IMR-90 (cell line): ENCODE measurements around the gene SMARCA4. TPM values are rescaled to one million over a fixed set of nuclear protein-coding genes. Genes with fewer than 3 reads are reported as not detected.

Source experiments
- ATAC-seq: fragments of 200-7000 bp; cut with Tn5 transposase; 2 replicates; pipeline ENCODE4 v1.9.1; 2020; ENCODE audit warnings: low read depth, mild to moderate bottlenecking, moderate library complexity
- BruUV-seq: library from RNA; stranded (reverse); fragments of 400-500 nt; replicated peaks from 2 replicates; lab custom pipeline; 2021; lab: Mats Ljungman, UMichigan
- CTCF ChIA-PET: fragments of 300-600 bp; formaldehyde crosslinking; extraction: SDS; loops from one replicate; lab custom pipeline; 2021; ENCODE audit warnings: antibody characterized with exemption; lab: Yijun Ruan, JAX
- POLR2A ChIA-PET: fragments of 300-600 bp; sonication (Branson Sonifier 250); formaldehyde crosslinking; loops from one replicate; lab custom pipeline; 2022; ENCODE audit warnings: antibody characterized with exemption; ENCODE audit not compliant: unreplicated experiment; lab: Charles Lee
- DNase-seq: peaks from one replicate; pipeline ENCODE4 v3.0.0; 2013
- H2AFZ ChIP-seq: replicated peaks from 2 replicates; pipeline ENCODE3; 2013; ENCODE audit warnings: low read length, mild to moderate bottlenecking; ENCODE audit not compliant: poor library complexity
- H2AK5ac ChIP-seq: 2 replicates; pipeline ENCODE4 v1.6.1; 2013; ENCODE audit warnings: low read depth, low read length, inconsistent platforms
- H2AK9ac ChIP-seq: replicated peaks from 2 replicates; pipeline ENCODE3; 2013; ENCODE audit warnings: mild to moderate bottlenecking, low read depth, low read length, moderate library complexity; ENCODE audit not compliant: poor library complexity
- H2BK120ac ChIP-seq: 2 replicates; pipeline ENCODE4 v1.6.1; 2013; ENCODE audit warnings: low read depth, low read length, inconsistent platforms
- H2BK15ac ChIP-seq: 3 replicates; pipeline ENCODE4 v1.6.1; 2013; ENCODE audit warnings: low read depth, low read length, inconsistent platforms
- H2BK20ac ChIP-seq: 2 replicates; pipeline ENCODE4 v1.6.1; 2013; ENCODE audit warnings: low read depth, mild to moderate bottlenecking, inconsistent platforms, low read length, moderate library complexity
- H2BK5ac ChIP-seq: 2 replicates; pipeline ENCODE4 v1.6.1; 2013; ENCODE audit warnings: mild to moderate bottlenecking, low read depth, low read length, inconsistent platforms; ENCODE audit not compliant: poor library complexity, severe bottlenecking
- H3K14ac ChIP-seq: replicated peaks from 2 replicates; pipeline ENCODE4 v1.6.1; 2013; ENCODE audit warnings: low read depth, low read length, inconsistent platforms
- H3K18ac ChIP-seq: 2 replicates; pipeline ENCODE4 v1.6.1; 2013; ENCODE audit warnings: low read depth, low read length, control low read depth
- H3K23ac ChIP-seq: 2 replicates; pipeline ENCODE4 v1.6.1; 2013; ENCODE audit warnings: low read depth, low read length, inconsistent platforms
- H3K27ac ChIP-seq: 2 replicates; pipeline ENCODE4 v1.5.1; 2013; ENCODE audit warnings: mild to moderate bottlenecking, control low read depth, low read length; ENCODE audit not compliant: insufficient read depth
- H3K27me3 ChIP-seq: 2 replicates; pipeline ENCODE4 v1.6.1; 2013; ENCODE audit warnings: low read length; ENCODE audit not compliant: control insufficient read depth, insufficient read depth
- H3K36me3 ChIP-seq: 2 replicates; pipeline ENCODE4 v1.6.1; 2013; ENCODE audit warnings: low read length, mixed read lengths; ENCODE audit not compliant: control insufficient read depth, insufficient read depth
- H3K4ac ChIP-seq: 2 replicates; pipeline ENCODE4 v1.6.1; 2013; ENCODE audit warnings: low read depth, low read length, inconsistent platforms
- H3K4me1 ChIP-seq: 2 replicates; pipeline ENCODE4 v1.6.1; 2013; ENCODE audit warnings: low read length, mixed read lengths; ENCODE audit not compliant: control insufficient read depth, insufficient read depth
- H3K4me2 ChIP-seq: 2 replicates; pipeline ENCODE4 v1.6.1; 2013; ENCODE audit warnings: low read depth, mild to moderate bottlenecking, control low read depth, low read length, moderate library complexity
- H3K4me3 ChIP-seq: 2 replicates; pipeline ENCODE4 v1.5.1; 2013; ENCODE audit warnings: low read depth, mild to moderate bottlenecking, control low read depth, low read length, moderate library complexity; ENCODE audit not compliant: insufficient read depth
- H3K56ac ChIP-seq: 2 replicates; pipeline ENCODE4 v1.6.1; 2013; ENCODE audit warnings: low read length, inconsistent platforms; ENCODE audit not compliant: insufficient read depth; ENCODE audit errors: extremely low read depth
- H3K79me1 ChIP-seq, 2 experiments: 2 replicates each; pipeline ENCODE4 v1.6.1; 2013; ENCODE audit warnings: low read length in 2 of 2, inconsistent platforms in 1 of 2, low read depth in 1 of 2
- H3K9ac ChIP-seq: 2 replicates; pipeline ENCODE4 v1.6.1; 2013; ENCODE audit warnings: low read depth, low read length, control low read depth
- H3K9me1 ChIP-seq: 2 replicates; pipeline ENCODE4 v1.6.1; 2013; ENCODE audit warnings: low read length, inconsistent platforms; ENCODE audit not compliant: insufficient read depth
- H3K9me3 ChIP-seq: 2 replicates; pipeline ENCODE4 v1.6.1; 2013; ENCODE audit warnings: low read length; ENCODE audit not compliant: control insufficient read depth, insufficient read depth
- H4K20me1 ChIP-seq: 2 replicates; pipeline ENCODE4 v1.6.1; 2013; ENCODE audit warnings: low read length, inconsistent platforms; ENCODE audit not compliant: insufficient read depth
- H4K5ac ChIP-seq: 2 replicates; pipeline ENCODE4 v1.6.1; 2013; ENCODE audit warnings: mild to moderate bottlenecking, low read depth, low read length, control low read depth
- H4K8ac ChIP-seq, 2 experiments: 2 replicates each; pipeline ENCODE4 v1.6.1; 2013; ENCODE audit warnings: low read depth in 2 of 2, low read length in 2 of 2, control low read depth in 1 of 2, inconsistent platforms in 1 of 2
- H4K91ac ChIP-seq: 2 replicates; pipeline ENCODE4 v1.6.1; 2013; ENCODE audit warnings: low read depth, low read length, inconsistent platforms; ENCODE audit not compliant: insufficient read depth
- BHLHE40 ChIP-seq: fragments of 150-350 bp; IDR thresholded peaks from 2 replicates; pipeline ENCODE4 v1.6.1; 2016; ENCODE audit warnings: mild to moderate bottlenecking, low read depth, low read length
- CEBPB ChIP-seq: IDR thresholded peaks from 2 replicates; pipeline ENCODE4 v1.6.1; 2012; ENCODE audit warnings: low read depth, low read length, improper control_type of control experiment
- CHD1 ChIP-seq: IDR thresholded peaks from 2 replicates; pipeline ENCODE4 v1.6.1; 2012; ENCODE audit warnings: low read depth, low read length, improper control_type of control experiment
- CTCF ChIP-seq: conservative IDR thresholded peaks from 2 replicates; pipeline ENCODE4 v1.5.1; 2012; ENCODE audit warnings: mild to moderate bottlenecking, low read depth, low read length, improper control_type of control experiment
- ELK1 ChIP-seq: fragments of 150-350 bp; IDR thresholded peaks from 2 replicates; pipeline ENCODE4 v1.6.1; 2016; ENCODE audit warnings: low read depth, mild to moderate bottlenecking, low read length, moderate library complexity, borderline replicate concordance
- FOS ChIP-seq: fragments of 150-350 bp; IDR thresholded peaks from 2 replicates; pipeline ENCODE4 v1.6.1; 2016; ENCODE audit warnings: low read depth, low read length
- MAFK ChIP-seq: IDR thresholded peaks from 2 replicates; pipeline ENCODE4 v1.6.1; 2012; ENCODE audit warnings: low read depth, low read length, improper control_type of control experiment
- MXI1 ChIP-seq: IDR thresholded peaks from 2 replicates; pipeline ENCODE4 v1.6.1; 2012; ENCODE audit warnings: low read depth, mild to moderate bottlenecking, low read length, moderate library complexity, borderline replicate concordance
- NFE2L2 ChIP-seq: fragments of 150-350 bp; IDR thresholded peaks from 2 replicates; pipeline ENCODE4 v1.6.1; 2016; ENCODE audit warnings: low read depth, mild to moderate bottlenecking, low read length
- POLR2A ChIP-seq: IDR thresholded peaks from 2 replicates; pipeline ENCODE4 v1.6.1; 2012; ENCODE audit warnings: mild to moderate bottlenecking, low read depth, low read length
- RAD21 ChIP-seq: IDR thresholded peaks from 2 replicates; pipeline ENCODE4 v1.6.1; 2012; ENCODE audit warnings: low read length, improper control_type of control experiment
- RCOR1 ChIP-seq: IDR thresholded peaks from 2 replicates; pipeline ENCODE4 v1.6.1; 2012; ENCODE audit warnings: mild to moderate bottlenecking, low read length, improper control_type of control experiment; ENCODE audit not compliant: insufficient replicate concordance
- RFX5 ChIP-seq: IDR thresholded peaks from 2 replicates; pipeline ENCODE4 v1.8.0; 2012; ENCODE audit warnings: low read depth, mild to moderate bottlenecking, low read length, moderate library complexity
- SMC3 ChIP-seq: fragments of 150-350 bp; IDR thresholded peaks from 2 replicates; pipeline ENCODE4 v1.6.1; 2016; ENCODE audit warnings: low read depth, mild to moderate bottlenecking, antibody characterized with exemption, low read length, moderate library complexity
- USF2 ChIP-seq: fragments of 150-350 bp; IDR thresholded peaks from 2 replicates; pipeline ENCODE4 v1.6.1; 2017; ENCODE audit warnings: mild to moderate bottlenecking, antibody characterized with exemption, low read length, low read depth
- WGBS, 2 experiments: methylation state at CpG; one replicate each; pipeline versions ENCODE4 v1.1.5 to v1.1.7; 2013; ENCODE audit warnings: missing lambda C conversion rate in 2 of 2; ENCODE audit not compliant: insufficient read length in 1 of 2; ENCODE audit errors: extremely low coverage in 2 of 2; 5-methylcytosine and 5-hydroxymethylcytosine counted together
- dilution Hi-C: fragments of 300-500 bp; cut with HindIII; formaldehyde crosslinking; loops from one replicate; pipeline ENCODE4 v1.14.3; 2018; ENCODE audit warnings: low sequenced_read_pairs; ENCODE audit not compliant: unreplicated experiment
- in situ Hi-C: fragments of 300-500 bp; cut with MboI; formaldehyde crosslinking; loops from 3 replicates; pipeline ENCODE4 v1.14.3; 2019; ENCODE audit warnings: low sequenced_read_pairs, inconsistent platforms, mixed read lengths
- intact Hi-C: fragments of 100-400 bp; cut with micrococcal nuclease; formaldehyde crosslinking; loops from 2 replicates; pipeline ENCODE4 v1.10.0; 2022
- polyA plus RNA-seq, 3 experiments: library from polyadenylated mRNA; depleted of rRNA; stranded (reverse); fragments of >200 nt; gene quantifications; 2 replicates each; pipeline ENCODE4 v1.2.3, GENCODE V29; 2012; ENCODE audit warnings: low replicate concordance in 1 of 3
- total RNA-seq: library from RNA; depleted of rRNA; stranded (reverse); fragments of >200 nt; gene quantifications from 2 replicates; pipeline ENCODE4 v1.2.3, GENCODE V29; 2012

The SMARCA4 gene
- total and polyA plus RNA-seq, 2 of the 4 experiments (the other 2 are of a cell fraction) = 41.4 to 85.6 TPM

GRCh38 chr19:11045536-11045935, 84.7 kb downstream of the SMARCA4 start:
- Histone ChIP-seq H2BK20ac (no peak overlapping the region), H2BK120ac (no peak overlapping the region), H3K23ac (no peak overlapping the region), H3K4ac (no peak overlapping the region), H3K9me1 (no peaks in the 10 kb centered on the region), H2BK5ac (no peak overlapping the region), H4K5ac (no peak overlapping the region), H3K18ac (no peak overlapping the region), H3K27me3 (no peaks in the 10 kb centered on the region), H3K14ac (no peak overlapping the region), H3K27ac (no peak overlapping the region), H2AFZ (no peak overlapping the region), H2AK5ac (no peak overlapping the region), H4K91ac (no peak overlapping the region), H3K56ac (no peak overlapping the region), H3K4me1 (no peaks in the 10 kb centered on the region), H2BK15ac (no peak overlapping the region), H3K4me2 (no peak overlapping the region), H3K36me3 (peaks cover 64% of the 10 kb centered on the region), H3K79me1 (peaks cover 25 to 51% of the 10 kb centered on the region in 2 experiments), H4K8ac (no peak overlapping the region), H3K9me3 (no peaks in the 10 kb centered on the region), H3K9ac (no peak overlapping the region), H2AK9ac (no peak overlapping the region), H4K20me1 (no peaks in the 10 kb centered on the region; the same call in 1 of the 2 replicates), H3K4me3 (no peak overlapping the region)
- TF ChIP-seq SMC3 (no peak), FOS (no peak), MAFK (no peak), CTCF (no peak), RFX5 (no peak), USF2 (no peak), CEBPB (no peak), ELK1 (no peak), CHD1 (no peak), NFE2L2 (no peak), POLR2A (no peak), RAD21 (no peak), BHLHE40 (no peak), MXI1 (no peak), RCOR1 (no peak)
- WGBS, 2 experiments = 100% methylated on average over 3 of the region's 4 CpGs; no CpG with 5 or more reads in 1 of the 2 experiments
- POLR2A ChIA-PET = interaction anchor here (0.6 kb wide), 1 partner anchor 82 kb away, joined by 6 read pairs; no protein-coding TSS in a partner anchor
- dilution Hi-C loops = no loop called here
- CTCF ChIA-PET = interaction anchor here (0.6 kb wide), 1 partner anchor 51 kb away, joined by 6 read pairs; no protein-coding TSS in a partner anchor
- DNase-seq = no peak
- intact Hi-C loops = no loop called here
- ATAC-seq = no peak
- in situ Hi-C loops = no loop called here
- no TSS peak for BruUV-seq
